K562 (cell line): Measurements from ENCODE around the gene PIP5KL1. TPM values are rescaled to one million over a fixed set of nuclear protein-coding genes. Genes with fewer than 3 reads are reported as not detected.

Experiments used
- DPF2 ChIP-seq: fragments of 450-650 bp; IDR thresholded peaks from 2 replicates; pipeline ENCODE4 v1.6.1; 2016
- polyA plus RNA-seq, 8 experiments: library from polyadenylated mRNA; depleted of rRNA in 4 of 8; stranded (reverse) in 5 of 8; unstranded in 3 of 8; fragments of >200 nt; fragmentation: Nextera tagmentation in 2 of 8; fragmentation: Illumina TruSeq in 1 of 8; extraction: Ambion mirVana in 2 of 8; extraction: Trizol in 1 of 8; gene quantifications; 2 replicates each; pipeline versions ENCODE4 v1.2.1 to v1.2.3, GENCODE V29; 2011 to 2014; ENCODE audit warnings: inconsistent platforms in 1 of 8, missing spikeins in 1 of 8
- total RNA-seq, 7 experiments: library from RNA; depleted of rRNA in 6 of 7; stranded (reverse); fragments of >200 nt in 6 of 7; fragmentation: Illumina TruSeq in 2 of 7; extraction: Trizol in 2 of 7; gene quantifications; 2 replicates each; pipeline versions ENCODE4 v1.2.1 to v1.2.3, GENCODE V29; 2011 to 2021; ENCODE audit warnings: low replicate concordance in 1 of 7
- TF ChIP-seq, protein P1 (sequence below), 2 experiments: fragments of 200-800 bp in 1 of 2; sonication (Bioruptor generic) in 1 of 2; sonication (generic) in 1 of 2; formaldehyde crosslinking in 1 of 2; IDR thresholded peaks in 1 of 2; conservative IDR thresholded peaks in 1 of 2; 2 replicates each; pipeline versions ENCODE4 v1.5.0 to v1.6.1; 2016 to 2020; ENCODE audit warnings: missing compliant biosample characterization in 1 of 2, missing genetic modification characterization in 1 of 2, missing genetic modification reagents in 1 of 2
- TF ChIP-seq, protein P2 (sequence below), 2 experiments: IDR thresholded peaks in 1 of 2; conservative IDR thresholded peaks in 1 of 2; 2 replicates each; pipeline ENCODE4 v1.6.1; 2016; ENCODE audit warnings: low read depth in 2 of 2, mild to moderate bottlenecking in 1 of 2, missing compliant biosample characterization in 1 of 2, missing genetic modification characterization in 1 of 2, moderate library complexity in 1 of 2
- TF ChIP-seq, protein P3 (sequence below): fragments of 450-650 bp; IDR thresholded peaks from one replicate; pipeline ENCODE4 v1.6.1; 2018; ENCODE audit warnings: mild to moderate bottlenecking, moderate library complexity; ENCODE audit not compliant: partially characterized antibody

Gene PIP5KL1
- total and polyA plus RNA-seq, 9 of the 15 experiments (the other 6 are each of a cell fraction or from before 2014, with no cell fraction given), result 0.18 to 4.8 (median 1.2) TPM

DNA sequence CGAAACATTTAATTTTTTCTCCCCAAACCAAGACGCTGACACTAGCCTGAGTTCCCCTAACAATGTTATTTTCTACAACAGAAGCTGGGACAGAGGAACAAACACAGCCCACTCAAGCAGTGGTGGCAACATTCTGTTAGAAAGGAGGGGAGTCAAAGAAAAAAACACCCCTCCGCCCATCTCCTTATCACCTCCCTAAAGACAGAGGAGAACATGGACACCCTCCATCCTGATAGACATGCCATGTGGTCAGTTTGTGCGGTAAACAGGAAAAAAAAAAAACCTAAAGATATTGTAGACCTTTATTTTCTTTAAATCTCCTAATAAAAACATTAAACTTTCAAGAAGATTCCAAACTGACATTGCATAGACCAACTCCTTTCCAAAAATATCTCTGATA, 10.0 kb upstream of the PIP5KL1 start (continued):
- TF ChIP-seq, protein P1, sequence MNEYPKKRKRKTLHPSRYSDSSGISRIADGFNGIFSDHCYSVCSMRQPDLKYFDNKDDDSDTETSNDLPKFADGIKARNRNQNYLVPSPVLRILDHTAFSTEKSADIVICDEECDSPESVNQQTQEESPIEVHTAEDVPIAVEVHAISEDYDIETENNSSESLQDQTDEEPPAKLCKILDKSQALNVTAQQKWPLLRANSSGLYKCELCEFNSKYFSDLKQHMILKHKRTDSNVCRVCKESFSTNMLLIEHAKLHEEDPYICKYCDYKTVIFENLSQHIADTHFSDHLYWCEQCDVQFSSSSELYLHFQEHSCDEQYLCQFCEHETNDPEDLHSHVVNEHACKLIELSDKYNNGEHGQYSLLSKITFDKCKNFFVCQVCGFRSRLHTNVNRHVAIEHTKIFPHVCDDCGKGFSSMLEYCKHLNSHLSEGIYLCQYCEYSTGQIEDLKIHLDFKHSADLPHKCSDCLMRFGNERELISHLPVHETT (CRISPR knock-in tag; conservative IDR thresholded peaks at IDR 0.05 in 1 of 2, IDR thresholded peaks at IDR 0.05 in 1 of 2), result 0 out of 4 replicates have a peak, but pooled peaks of 1 of the 2 experiments have one; percentile 40
- TF ChIP-seq, protein P2, sequence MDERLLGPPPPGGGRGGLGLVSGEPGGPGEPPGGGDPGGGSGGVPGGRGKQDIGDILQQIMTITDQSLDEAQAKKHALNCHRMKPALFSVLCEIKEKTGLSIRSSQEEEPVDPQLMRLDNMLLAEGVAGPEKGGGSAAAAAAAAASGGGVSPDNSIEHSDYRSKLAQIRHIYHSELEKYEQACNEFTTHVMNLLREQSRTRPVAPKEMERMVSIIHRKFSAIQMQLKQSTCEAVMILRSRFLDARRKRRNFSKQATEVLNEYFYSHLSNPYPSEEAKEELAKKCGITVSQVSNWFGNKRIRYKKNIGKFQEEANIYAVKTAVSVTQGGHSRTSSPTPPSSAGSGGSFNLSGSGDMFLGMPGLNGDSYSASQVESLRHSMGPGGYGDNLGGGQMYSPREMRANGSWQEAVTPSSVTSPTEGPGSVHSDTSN (CRISPR knock-in tag; IDR thresholded peaks at IDR 0.05; ENCODE audit: low read depth), result no peak
- TF ChIP-seq, protein P2 (tag; conservative IDR thresholded peaks at IDR 0.05; ENCODE audit: low read depth), result no peak
- TF ChIP-seq, protein P3, sequence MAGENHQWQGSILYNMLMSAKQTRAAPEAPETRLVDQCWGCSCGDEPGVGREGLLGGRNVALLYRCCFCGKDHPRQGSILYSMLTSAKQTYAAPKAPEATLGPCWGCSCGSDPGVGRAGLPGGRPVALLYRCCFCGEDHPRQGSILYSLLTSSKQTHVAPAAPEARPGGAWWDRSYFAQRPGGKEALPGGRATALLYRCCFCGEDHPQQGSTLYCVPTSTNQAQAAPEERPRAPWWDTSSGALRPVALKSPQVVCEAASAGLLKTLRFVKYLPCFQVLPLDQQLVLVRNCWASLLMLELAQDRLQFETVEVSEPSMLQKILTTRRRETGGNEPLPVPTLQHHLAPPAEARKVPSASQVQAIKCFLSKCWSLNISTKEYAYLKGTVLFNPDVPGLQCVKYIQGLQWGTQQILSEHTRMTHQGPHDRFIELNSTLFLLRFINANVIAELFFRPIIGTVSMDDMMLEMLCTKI, result no peak
- peak; percentile 35; the same call in 1 of the 2 replicates for TF ChIP-seq DPF2
